Kidney glomerular epithelial cell (primary cell): ENCODE data around the gene ARL6IP4.
"Not testable (repeated sequence)": the region's sequence is repeated elsewhere in the genome, so short reads cannot be mapped to it uniquely, and the experiment has no call there.

Source experiments
- DNase-seq: peaks from one replicate; lab custom pipeline; 2025; lab: John Stamatoyannopoulos, UW

ARL6IP4 gene

GRCh38 chr12:122980183-122981035 lies at the start of gene ARL6IP4:
Gene ARL6IP4, plus strand, starts transcription at chr12:122980681. Its CDS starts 459 bp downstream, at chr12:122981140.
- DNase-seq = peak; percentile 11

DNA sequence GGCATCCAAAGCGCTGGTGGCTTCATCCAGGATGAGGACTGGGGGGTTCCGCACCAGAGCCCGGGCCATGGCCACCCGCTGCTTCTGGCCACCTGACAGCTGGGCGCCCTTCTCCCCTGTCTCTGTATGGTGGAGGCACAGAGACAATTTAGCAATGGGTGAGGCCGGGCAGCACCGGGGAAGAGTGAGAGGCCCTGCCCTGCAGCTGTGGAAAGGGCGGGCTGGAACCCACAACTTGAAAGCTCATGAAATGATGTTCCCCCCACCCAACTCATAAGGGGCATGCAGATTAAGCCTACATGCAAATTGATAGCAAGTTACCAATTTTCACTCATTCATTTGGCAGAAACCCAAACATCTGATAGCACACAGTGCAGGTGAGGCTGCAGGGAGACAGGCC lies 48.3 kb upstream of the ARL6IP4 start:
- DNase-seq = no peak

GRCh38 chr12:122934722-122935121 lies 45.8 kb upstream of the ARL6IP4 start:
- no peak for DNase-seq

DNA sequence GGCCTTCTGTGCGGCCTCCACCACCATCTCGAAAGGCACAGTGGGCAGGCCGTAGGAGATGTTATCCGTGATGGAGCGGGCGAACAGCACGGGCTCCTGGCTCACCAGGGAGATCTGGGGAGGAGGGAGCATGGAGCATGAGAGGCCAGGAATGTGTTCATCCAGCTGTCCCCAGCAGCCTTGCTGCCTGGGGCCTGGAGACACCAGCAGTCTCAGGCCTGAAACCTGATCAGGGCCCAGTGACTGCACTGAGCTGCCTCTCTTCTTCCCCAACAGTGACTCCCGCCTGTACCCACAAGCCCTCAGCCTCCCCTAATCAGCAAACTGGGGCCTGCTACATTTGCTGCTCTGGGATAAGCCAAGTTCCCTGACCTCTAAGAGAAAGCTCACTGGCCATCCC lies 45.2 kb upstream of the ARL6IP4 start:
- DNase-seq = no peak

DNA sequence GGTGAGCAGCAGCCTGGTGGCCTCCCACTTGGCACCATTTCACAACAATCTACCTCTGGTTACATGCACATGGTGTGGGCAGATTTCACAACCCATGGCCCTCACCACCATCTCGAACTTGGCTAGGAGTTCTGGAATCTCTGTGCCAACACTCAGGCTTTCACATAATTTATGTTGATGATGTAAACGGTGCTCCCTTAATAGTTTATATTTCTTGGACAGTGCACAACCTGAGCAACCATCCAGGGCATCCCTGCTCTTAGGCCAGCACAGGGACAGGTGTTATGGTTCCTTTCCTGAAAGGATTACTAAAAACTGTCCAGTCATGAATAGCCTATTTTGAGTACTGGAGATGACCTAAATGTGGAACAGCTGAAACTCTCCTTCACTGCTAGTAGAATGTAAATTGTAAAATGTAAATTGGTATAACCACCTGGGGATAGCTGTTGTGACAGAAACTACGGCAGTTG lies 42.8 kb upstream of the ARL6IP4 start:
- no peak for DNase-seq

DNA sequence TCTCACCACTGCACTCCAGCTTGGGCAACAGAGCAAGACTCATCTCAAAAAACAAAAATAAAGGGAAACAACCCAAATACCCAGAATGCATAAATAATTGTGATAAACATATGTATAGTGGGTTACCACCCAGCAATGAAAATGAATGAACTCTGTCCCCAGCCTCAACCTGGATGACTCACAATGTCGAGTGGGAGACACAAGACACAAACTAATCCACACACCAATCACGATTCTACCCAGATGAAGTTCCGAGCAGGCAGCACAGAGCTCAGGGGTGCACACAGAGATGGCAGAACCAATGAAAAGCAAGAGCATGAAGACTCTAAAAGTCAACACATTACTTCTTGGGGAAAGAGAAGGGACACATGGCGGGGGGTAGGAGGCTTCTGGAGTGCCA lies 41.4 kb upstream of the ARL6IP4 start:
- DNase-seq = no peak

- DNase-seq = not testable (repeated sequence)
Measured at GRCh38 chr12:122941351-122941750, 39.1 kb upstream of the ARL6IP4 start.

GRCh38 chr12:122942637-122943036 lies 37.8 kb upstream of the ARL6IP4 start:
- DNase-seq = no peak

GRCh38 chr12:122943196-122943595 lies 37.3 kb upstream of the ARL6IP4 start:
- DNase-seq = no peak

DNA sequence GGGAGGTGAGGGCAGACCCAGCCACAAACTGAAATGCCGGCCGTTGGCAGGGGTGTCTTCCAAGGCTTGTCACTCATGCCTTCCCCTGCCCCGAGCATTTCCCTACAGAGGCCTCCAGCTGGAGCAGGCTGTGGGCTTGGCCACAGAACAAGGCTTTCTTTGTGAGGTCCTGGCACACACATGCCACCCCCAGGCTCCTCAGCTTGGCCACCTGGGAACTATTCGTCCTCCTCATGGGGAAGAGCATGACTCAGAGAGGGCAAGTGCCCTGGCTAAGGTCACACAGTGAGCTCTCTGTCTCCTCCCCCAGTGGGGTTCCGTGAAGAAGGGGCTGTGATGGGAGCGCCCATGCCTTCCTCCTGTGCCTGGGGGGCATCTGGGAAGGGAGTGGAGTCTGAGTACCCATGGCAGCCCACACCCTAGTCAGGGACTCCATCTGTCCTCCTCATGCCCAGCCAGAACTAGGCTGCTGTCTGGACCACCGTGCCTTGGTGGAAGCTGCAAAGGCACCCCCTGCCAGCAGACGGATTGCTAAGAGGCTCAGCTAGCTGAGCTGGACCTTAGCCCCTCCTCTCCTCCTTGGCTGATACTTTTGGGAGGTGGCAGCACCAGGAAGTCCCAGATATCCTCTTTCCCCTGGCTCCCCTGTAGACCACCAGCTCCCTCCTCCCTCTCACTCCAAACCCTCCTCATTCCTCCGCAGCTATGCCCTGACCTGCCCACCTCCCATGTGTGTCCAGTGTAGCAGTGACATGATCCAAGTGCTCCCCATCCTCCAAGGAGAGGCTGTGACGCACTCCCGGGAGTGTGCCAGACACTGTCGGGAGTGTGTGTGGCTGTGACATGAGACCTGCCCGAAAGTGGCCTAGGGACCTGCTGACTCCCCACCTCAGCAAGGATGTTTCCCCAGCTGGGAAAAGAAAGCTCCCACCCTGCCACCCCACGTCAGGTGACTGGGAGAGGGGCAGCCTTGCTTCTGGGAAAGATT lies 35.6 kb upstream of the ARL6IP4 start:
- no peak for DNase-seq

GRCh38 chr12:122946690-122947341 lies 33.7 kb upstream of the ARL6IP4 start:
- peak; percentile 95 for DNase-seq

DNA sequence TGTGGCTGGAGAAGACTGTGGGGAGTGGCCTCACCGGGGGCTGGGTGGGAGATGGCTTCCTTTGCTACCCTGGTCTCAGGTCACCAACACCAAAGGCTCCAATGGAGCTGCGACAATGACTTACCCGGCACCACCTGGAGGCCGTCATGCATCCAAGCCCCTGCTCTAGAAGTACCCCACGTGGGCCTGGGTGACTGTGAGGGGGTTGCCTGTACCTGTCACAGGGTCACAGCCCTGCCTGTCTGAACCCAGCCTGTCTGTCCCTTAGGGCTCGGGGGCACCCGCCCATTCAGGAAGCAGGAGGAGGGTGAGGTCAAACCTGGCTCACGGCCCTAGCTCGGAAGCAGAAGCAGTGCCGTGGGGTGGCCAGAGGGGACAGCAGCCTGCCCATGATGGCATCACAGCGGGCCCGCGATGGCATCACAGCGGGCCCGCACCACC lies 33.1 kb upstream of the ARL6IP4 start:
- DNase-seq = no peak

GRCh38 chr12:122948605-122949004 lies 31.9 kb upstream of the ARL6IP4 start:
- DNase-seq = no peak

DNA sequence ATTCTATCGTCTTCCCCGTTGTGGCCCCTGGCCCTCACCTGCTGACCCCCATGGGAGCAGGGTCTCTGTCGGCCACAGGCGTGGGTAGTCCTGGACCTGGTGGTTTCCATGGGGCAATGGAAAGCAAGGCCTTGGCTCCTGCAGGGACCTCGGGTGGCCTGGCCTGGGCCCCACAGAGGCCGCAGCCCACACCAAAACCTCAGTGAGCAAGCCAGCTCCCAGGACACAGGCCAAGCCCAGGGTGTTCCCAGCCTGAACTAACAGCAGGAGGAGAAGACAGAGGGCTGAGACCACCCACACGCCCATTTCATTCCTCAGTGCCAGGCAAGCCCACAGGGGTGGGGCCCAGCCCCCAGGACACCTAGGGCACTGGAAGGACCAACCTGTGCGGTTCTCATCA lies 31.1 kb upstream of the ARL6IP4 start:
- DNase-seq = no peak

GRCh38 chr12:122949816-122950675 lies 30.4 kb upstream of the ARL6IP4 start:
- no peak for DNase-seq

- DNase-seq = peak; percentile 30
Measured at GRCh38 chr12:122951406-122951805, 29.1 kb upstream of the ARL6IP4 start.

DNA sequence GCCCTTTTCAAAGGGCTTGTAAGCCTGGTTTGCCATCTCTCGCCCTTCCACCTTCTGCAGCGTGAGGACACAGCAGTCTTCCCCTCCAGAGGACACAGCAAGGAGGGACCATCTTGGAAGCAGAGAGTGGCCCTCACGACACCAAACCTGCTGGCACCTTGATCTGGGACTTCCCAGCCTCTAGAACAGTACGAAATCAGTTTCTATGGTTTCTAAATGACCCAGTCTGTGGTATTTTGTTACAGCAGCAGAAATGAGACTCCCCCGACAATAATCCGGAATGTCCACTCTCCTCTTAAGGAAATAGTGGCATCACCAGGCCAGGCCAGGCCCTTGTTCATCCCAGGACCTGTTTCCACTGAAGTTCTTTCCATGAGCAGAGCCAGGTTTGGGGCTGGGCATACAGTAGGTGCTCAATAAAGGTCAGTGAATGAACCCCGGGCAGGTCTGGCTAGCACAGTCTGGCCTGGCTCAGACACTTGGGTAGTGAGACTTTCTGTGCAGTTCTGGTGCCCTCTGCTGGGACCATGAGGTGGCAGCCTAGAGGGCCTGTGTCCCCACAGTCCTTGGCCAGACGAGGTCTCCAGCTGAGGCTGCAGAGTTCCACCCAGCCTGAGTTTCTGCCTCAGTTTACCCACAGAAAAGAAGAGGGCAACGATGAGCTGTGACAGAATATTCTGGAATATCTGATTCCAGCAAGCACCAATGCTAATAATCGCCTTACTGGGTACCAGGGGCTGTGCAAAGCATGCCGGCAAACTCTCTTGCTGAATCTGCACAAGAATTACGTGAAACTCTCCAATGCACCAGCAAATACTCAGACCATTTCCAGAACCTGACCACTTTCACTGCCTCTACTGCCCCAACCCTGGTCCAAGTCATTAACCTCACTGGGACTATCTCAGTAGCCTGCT lies 28.2 kb upstream of the ARL6IP4 start:
- peak; percentile 52 for DNase-seq

DNA sequence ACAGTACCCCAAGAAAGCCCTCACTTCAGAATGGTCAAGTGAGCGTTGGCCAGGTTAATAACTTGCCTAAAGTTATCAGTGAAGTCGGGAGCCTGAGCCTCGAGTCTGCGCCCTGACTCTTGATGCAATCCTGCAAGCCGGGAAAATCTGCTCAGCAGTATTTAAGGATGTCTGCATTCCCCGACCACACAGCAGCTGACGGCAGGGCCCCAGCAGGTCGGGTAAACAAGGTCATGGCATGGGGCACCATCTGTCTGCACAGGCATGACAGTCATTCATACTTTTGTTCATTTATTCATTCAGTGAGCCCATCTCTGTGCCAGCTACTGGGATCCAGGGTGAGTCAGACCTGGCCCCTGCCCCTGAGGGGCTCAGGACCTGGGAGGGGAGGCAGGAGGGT lies 25.3 kb upstream of the ARL6IP4 start:
- DNase-seq = no peak

- DNase-seq = no peak
Measured at GRCh38 chr12:122956035-122956434, 24.4 kb upstream of the ARL6IP4 start.
